Measurements from ENCODE around the gene PLCD1. TPM values are rescaled to one million over a fixed set of nuclear protein-coding genes. Genes with fewer than 3 reads are reported as not detected.

Gene PLCD1
- polyA plus RNA-seq, 1 of the 3 experiments (the other 2 are of a cell fraction): 20.2 TPM

DNA sequence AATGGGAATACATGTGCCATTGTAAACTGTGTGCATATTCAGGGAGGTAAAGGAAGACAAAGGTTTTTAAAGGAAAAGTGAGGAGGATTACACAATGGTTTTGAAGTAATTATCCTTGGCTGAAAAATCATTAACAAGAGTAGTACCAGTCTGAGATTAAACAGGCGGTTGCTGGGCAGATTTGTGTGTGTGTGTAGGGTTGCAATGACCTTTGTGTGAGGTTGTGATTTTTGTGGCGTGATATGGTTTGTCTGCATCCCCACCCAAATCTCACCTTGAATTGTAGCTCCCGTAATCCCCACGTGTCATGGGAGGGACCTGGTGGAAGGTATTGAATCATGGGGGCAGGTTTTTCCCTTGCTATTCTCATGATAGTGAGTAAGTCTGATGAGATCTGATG is 16.6 kb upstream of the PLCD1 start:
- Histone ChIP-seq H3K4me3 (ENCODE audit: low read depth in 2 of 2, low read length in 1 of 2) (no peak overlapping the region), H3K27ac (ENCODE audit: low read depth in 2 of 2, low read length in 1 of 2) (no peak overlapping the region), H3K9me2 (no peaks in the 10 kb centered on the region), H3K36me3 (replicated peaks in 1 of 2; ENCODE audit: control insufficient read depth in 1 of 2, insufficient read depth in 2 of 2, low read length in 1 of 2) (no peaks in the 10 kb centered on the region), H3K27me3 (ENCODE audit: insufficient read depth) (peaks cover 4% of the 10 kb centered on the region; the same call in 1 of the 2 replicates), H3K4me1 (ENCODE audit: control insufficient read depth in 1 of 2, insufficient read depth in 2 of 2, low read depth in 1 of 2, low read length in 1 of 2) (no peaks in the 10 kb centered on the region), H2AFZ (ENCODE audit: low read depth) (no peak overlapping the region), H3K79me2 (ENCODE audit: insufficient read depth) (no peaks in the 10 kb centered on the region), H3K9ac (no peak overlapping the region), H4K20me1 (ENCODE audit: insufficient read depth) (no peaks in the 10 kb centered on the region), H3K9me3 (no peaks in the 10 kb centered on the region), H3F3A (replicated peaks; ENCODE audit: insufficient read depth) (no peaks in the 10 kb centered on the region), H3K4me2 (no peak overlapping the region)
- CTCF ChIA-PET: no interaction called here
- WGBS (ENCODE audit: low lambda C conversion rate): 42% methylated on average over 3 of the region's 4 CpGs
- TF ChIP-seq JUND (IDR thresholded peaks at IDR 0.05) (no peak), MEF2A (IDR thresholded peaks at IDR 0.05; ENCODE audit: borderline replicate concordance, low read depth) (no peak), TEAD4 (IDR thresholded peaks at IDR 0.05; ENCODE audit: borderline replicate concordance, insufficient read depth) (no peak), FOSL2 (IDR thresholded peaks at IDR 0.05; ENCODE audit: borderline replicate concordance, low read depth) (no peak), ZBTB33 (IDR thresholded peaks at IDR 0.05; ENCODE audit: borderline replicate concordance, low read depth) (no peak), POLR2AphosphoS5 (IDR thresholded peaks at IDR 0.05; ENCODE audit: low read depth, low read length) (no peak), TCF12 (IDR thresholded peaks at IDR 0.05) (no peak), SMC3 (IDR thresholded peaks at IDR 0.05; ENCODE audit: low read depth, low read length) (no peak), NRF1 (IDR thresholded peaks at IDR 0.05; ENCODE audit: low read depth, low read length) (no peak), NFIC (IDR thresholded peaks at IDR 0.05; ENCODE audit: borderline replicate concordance) (no peak), EZH2phosphoT487 (IDR thresholded peaks at IDR 0.05; ENCODE audit: borderline replicate concordance, low read depth) (no peak), ELF1 (IDR thresholded peaks at IDR 0.05) (no peak), SIN3A (IDR thresholded peaks at IDR 0.05; ENCODE audit: borderline replicate concordance, low read depth, low read length) (no peak), MXI1 (IDR thresholded peaks at IDR 0.05; ENCODE audit: low read depth, low read length) (no peak), FOXJ3 (CRISPR knock-in tag; IDR thresholded peaks at IDR 0.05) (no peak)
- TF ChIP-seq, protein P1, sequence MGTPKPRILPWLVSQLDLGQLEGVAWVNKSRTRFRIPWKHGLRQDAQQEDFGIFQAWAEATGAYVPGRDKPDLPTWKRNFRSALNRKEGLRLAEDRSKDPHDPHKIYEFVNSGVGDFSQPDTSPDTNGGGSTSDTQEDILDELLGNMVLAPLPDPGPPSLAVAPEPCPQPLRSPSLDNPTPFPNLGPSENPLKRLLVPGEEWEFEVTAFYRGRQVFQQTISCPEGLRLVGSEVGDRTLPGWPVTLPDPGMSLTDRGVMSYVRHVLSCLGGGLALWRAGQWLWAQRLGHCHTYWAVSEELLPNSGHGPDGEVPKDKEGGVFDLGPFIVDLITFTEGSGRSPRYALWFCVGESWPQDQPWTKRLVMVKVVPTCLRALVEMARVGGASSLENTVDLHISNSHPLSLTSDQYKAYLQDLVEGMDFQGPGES (IDR thresholded peaks at IDR 0.05; ENCODE audit: low read depth, low read length): no peak
- POLR2A ChIA-PET: no interaction called here
- DNase-seq: no peak

DNA sequence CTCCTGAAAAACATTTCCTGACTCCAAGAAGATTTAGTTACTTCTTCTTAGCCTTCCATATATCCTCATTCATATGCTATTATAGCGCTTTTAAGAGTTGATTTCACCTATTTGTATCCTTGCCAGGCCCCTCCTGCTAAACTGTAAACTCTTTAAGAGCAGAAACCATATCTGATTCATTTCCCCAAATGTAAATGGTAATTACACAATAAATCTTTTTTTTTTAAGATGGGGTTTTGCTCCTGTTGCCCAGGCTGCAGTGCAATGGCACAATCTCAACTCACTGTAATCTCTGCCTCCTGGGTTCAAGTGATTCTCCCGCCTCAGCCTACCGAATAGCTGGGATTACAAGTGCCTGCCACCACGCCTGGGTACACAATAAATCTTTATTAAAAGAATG is 14.0 kb upstream of the PLCD1 start:
- H2AFZ ChIP-seq (ENCODE audit: low read depth): no peak overlapping the region
- no peaks in the 10 kb centered on the region for H3K79me2 ChIP-seq (ENCODE audit: insufficient read depth)
- no peaks in the 10 kb centered on the region for H3K36me3 ChIP-seq (replicated peaks in 1 of 2; ENCODE audit: control insufficient read depth in 1 of 2, insufficient read depth in 2 of 2, low read length in 1 of 2)
- no peaks in the 10 kb centered on the region for H3K4me1 ChIP-seq (ENCODE audit: control insufficient read depth in 1 of 2, insufficient read depth in 2 of 2, low read depth in 1 of 2, low read length in 1 of 2)
- POLR2A ChIA-PET: no interaction called here
- H3K9ac ChIP-seq: no peak overlapping the region
- no peak overlapping the region for H3K27ac ChIP-seq (ENCODE audit: low read depth in 2 of 2, low read length in 1 of 2)
- H4K20me1 ChIP-seq (ENCODE audit: insufficient read depth): no peaks in the 10 kb centered on the region
- H3F3A ChIP-seq (replicated peaks; ENCODE audit: insufficient read depth): no peaks in the 10 kb centered on the region
- H3K4me2 ChIP-seq: no peak overlapping the region
- H3K9me3 ChIP-seq: no peaks in the 10 kb centered on the region
- DNase-seq: no peak
- TF ChIP-seq RAD21 (IDR thresholded peaks at IDR 0.05; ENCODE audit: low read length) (no peak), USF1 (IDR thresholded peaks at IDR 0.05; ENCODE audit: borderline replicate concordance, low read depth) (no peak)
- CTCF ChIA-PET: no interaction called here
- no peaks in the 10 kb centered on the region for H3K9me2 ChIP-seq
- no peak overlapping the region for H3K4me3 ChIP-seq (ENCODE audit: low read depth in 2 of 2, low read length in 1 of 2)
- WGBS (ENCODE audit: low lambda C conversion rate): 68% methylated on average over 4 of the region's 4 CpGs
- H3K27me3 ChIP-seq (ENCODE audit: insufficient read depth): peaks cover 4% of the 10 kb centered on the region; the same call in 1 of the 2 replicates
